GM21619 (cell line): ENCODE results near the gene ATG16L1.

Source experiments
- ATAC-seq: cut with Tn5 transposase; IDR thresholded peaks from one replicate; pipeline ENCODE4 v1.9.1; 2021; ENCODE audit not compliant: unreplicated experiment

Gene ATG16L1

GRCh38 chr2:233226511-233227031 lies 24.9 kb upstream of the ATG16L1 start:
- no peak for ATAC-seq

- ATAC-seq = no peak
Observed at GRCh38 chr2:233227346-233227978, 24.0 kb upstream of the ATG16L1 start.

GRCh38 chr2:233228376-233228775 lies 23.1 kb upstream of the ATG16L1 start:
- ATAC-seq = no peak

- no peak for ATAC-seq
Observed at GRCh38 chr2:233233618-233234230, 17.7 kb upstream of the ATG16L1 start.

GRCh38 chr2:233234264-233234663 lies 17.2 kb upstream of the ATG16L1 start:
- no peak for ATAC-seq

- ATAC-seq = no peak
Observed at GRCh38 chr2:233234996-233235395, 16.5 kb upstream of the ATG16L1 start.

GRCh38 chr2:233235977-233236376 lies 15.5 kb upstream of the ATG16L1 start:
- no peak for ATAC-seq

GRCh38 chr2:233236820-233237589 lies 14.5 kb upstream of the ATG16L1 start:
- ATAC-seq = no peak

GRCh38 chr2:233240897-233241296 lies 10.6 kb upstream of the ATG16L1 start:
- no peak for ATAC-seq

GRCh38 chr2:233241803-233242202 lies 9.7 kb upstream of the ATG16L1 start:
- ATAC-seq = no peak

- no peak for ATAC-seq
Observed at GRCh38 chr2:233242231-233242927, 9.1 kb upstream of the ATG16L1 start.

- no peak for ATAC-seq
Observed at GRCh38 chr2:233243348-233243747, 8.1 kb upstream of the ATG16L1 start.

- no peak for ATAC-seq
Observed at GRCh38 chr2:233244818-233245217, 6.7 kb upstream of the ATG16L1 start.

GRCh38 chr2:233245406-233245805 lies 6.1 kb upstream of the ATG16L1 start:
- ATAC-seq = no peak

- ATAC-seq = no peak
Observed at GRCh38 chr2:233247116-233247515, 4.4 kb upstream of the ATG16L1 start.

GRCh38 chr2:233247744-233248143 lies 3.7 kb upstream of the ATG16L1 start:
- ATAC-seq = no peak

GRCh38 chr2:233248999-233249398 lies 2.5 kb upstream of the ATG16L1 start:
- no peak for ATAC-seq

- no peak for ATAC-seq
Observed at GRCh38 chr2:233250568-233250967, 905 bp upstream of the ATG16L1 start.

- ATAC-seq = no peak
Observed at GRCh38 chr2:233250985-233251305, 528 bp upstream of the ATG16L1 start.

GRCh38 chr2:233252227-233252626 lies 754 bp downstream of the ATG16L1 start:
- no peak for ATAC-seq

GRCh38 chr2:233255151-233255550 lies 3.7 kb downstream of the ATG16L1 start:
- ATAC-seq = no peak

GRCh38 chr2:233256048-233256447 lies 4.6 kb downstream of the ATG16L1 start:
- ATAC-seq = no peak
